ENCODE results near the gene ZNF407.

Gene ZNF407

DNA sequence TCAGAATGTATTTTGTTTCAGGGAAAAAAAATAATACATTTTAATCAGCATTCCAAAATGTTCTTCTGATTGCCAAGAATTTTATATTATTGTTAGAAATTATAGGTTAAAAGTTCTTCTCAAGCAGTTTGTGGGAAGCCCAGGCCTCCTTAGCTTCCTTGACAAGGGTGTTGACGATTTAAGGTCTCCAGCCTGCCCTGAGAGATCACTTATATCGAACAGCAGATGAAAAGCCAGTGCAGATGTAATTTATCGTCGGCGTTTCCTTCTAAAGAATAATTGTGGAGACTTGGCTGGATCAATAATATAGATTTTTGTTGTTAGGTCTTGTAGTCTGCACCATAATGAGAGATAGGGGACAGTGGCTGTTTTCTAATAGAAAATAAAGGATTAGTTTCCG is 280.6 kb downstream of the ZNF407 start:
- DNase-seq (ENCODE audit: low read depth) = no peak

DNA sequence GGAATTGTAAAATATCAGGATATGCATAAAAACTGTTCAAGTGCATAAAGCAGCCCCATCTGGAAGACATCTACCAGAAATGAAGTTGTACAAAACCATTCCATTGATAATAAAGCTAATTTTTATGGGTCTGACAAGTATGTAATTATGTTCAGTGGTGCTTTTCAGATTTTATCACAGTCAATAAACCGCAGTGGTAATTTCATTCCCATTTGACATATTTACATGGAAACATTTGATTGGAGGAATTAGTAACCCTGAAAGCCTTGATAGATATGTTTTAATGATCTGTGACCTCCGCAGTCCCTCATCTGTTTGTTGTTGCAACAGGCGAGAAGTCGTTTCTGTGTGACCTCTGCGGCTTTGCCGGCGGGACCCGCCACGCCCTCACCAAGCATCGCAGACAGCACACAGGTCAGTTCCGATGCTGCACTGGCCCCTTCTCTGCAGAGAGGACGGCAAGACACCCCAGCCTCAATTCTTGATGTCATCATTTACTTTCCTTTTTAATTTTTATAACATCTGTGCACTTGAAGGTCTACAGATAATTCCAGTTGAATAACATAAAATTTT is 283.1 kb downstream of the ZNF407 start:
- DNase-seq (ENCODE audit: low read depth) = no peak

DNA sequence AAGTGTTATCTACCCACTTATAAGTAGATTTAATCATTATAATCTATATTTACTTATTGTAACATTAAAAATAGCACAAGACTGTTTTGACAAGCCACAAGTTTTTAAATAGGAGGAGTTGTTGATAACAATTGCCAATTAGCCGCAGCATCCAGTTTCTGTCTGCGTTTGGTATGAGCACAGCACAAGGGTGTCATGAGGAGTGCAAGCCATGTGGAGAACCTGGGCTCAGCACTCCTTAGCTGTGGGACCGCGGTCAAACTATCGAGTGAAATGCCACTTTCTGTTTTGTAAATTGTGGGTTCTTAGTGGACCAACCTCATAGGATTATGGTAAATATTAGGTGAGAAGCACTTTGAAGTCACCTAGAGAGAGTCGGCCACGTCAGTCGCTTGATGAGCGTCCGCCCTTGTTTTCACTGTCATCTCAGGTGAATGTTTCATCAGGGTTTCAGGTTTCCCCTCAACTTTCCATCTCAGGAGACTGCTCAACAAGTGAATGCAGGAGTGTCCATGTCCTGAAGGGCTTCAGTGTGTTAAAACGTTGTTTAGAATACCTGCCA is 294.5 kb downstream of the ZNF407 start:
- no peak for DNase-seq (ENCODE audit: low read depth)

DNA sequence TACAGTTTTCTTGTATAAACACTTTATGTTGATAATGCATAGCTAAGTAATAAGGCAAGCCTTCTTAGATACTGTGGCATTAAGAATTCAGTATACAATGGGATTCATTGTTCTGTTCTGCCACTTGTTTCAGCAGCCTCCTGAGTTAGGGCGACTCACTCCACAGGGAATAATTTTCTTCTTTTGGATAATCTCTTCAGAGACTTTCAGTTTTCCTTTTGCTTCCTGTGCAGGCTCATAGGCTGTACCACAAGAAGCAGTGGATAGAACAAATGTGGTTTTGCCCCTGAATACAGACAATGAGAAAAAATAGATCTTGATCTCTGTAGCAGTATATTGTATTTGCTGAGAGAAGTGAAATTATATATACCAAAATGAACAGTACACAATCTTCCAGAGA is 298.0 kb downstream of the ZNF407 start:
- DNase-seq (ENCODE audit: low read depth) = no peak

DNA sequence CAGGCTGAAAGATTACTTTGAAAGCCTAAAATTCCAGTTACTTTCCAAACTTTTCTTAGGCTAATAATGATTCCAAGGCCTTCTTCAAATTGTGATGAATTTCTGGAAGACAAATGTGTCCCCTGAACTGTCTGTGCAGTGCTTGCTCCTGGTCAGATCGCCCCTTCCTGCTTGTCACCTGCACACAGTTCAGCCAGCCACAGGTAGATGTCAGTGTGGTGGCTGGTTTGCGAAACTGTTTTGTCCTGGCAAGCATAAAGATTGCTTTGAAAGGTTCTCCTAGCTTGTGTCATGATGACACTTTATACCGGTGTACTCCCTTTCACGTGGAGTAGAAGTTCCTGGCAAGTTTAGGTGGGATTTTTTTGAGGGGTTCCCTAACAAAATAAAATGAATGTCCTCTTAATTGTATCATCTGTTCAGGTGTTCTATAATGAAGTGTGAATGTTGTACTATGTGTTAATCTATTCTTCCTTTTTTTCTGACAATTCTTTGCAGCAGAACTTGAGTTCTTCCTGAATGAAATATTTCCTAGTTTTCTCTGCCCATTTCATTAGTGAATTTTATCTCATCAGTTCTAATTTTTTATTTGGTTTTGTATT is 298.8 kb downstream of the ZNF407 start:
- no peak for DNase-seq (ENCODE audit: low read depth)

DNA sequence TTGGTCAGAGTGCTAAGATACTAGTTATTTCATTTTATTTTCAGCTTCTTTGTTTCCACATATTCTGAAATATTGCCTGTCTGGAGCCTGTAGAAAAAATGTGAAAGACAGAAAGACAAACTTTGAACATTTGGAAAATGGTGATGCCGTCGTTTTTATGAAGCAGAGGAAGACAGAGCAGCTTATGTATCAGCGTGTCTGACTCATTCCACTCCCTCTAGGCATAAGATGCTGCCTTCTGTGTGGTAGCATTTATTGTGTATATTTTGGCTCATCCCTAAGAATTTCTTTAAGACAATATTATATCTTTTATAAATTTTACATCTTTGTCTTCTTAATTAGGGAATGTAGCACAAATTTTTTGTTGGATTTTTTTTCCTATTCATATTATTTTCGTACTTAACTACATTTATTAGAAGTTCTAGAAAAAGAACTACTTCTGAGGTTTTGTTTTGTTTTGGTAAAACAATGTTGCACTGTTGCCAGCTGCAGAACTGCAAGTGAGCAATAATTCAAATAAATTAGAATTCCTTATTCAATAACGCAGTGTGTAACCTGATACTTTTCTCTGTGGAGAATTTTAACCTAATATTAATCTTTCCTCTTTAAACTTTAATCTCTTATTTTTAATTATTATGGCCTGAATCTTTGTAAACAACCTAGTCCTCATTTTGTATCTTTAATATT is 300.4 kb downstream of the ZNF407 start:
- no peak for DNase-seq (ENCODE audit: low read depth)

DNA sequence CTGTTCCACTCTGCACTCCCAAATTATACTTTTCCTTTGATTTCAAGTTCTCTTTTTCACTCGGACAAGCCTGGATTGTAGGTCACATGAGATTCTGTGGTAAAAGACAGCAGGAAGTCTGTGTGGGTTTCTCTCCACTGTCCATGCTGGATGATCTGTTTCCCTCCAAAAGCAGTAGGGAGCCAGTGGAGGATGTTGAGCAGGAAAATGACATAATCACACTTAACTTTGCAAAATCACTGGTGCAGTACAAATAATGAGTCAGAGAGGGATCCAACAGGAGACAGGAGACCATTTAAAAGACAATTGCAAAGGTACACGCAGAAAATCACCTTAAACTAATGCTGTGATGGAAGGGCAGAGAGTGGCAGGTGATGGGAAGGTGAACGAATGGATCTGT is 301.3 kb downstream of the ZNF407 start:
- DNase-seq (ENCODE audit: low read depth) = no peak

DNA sequence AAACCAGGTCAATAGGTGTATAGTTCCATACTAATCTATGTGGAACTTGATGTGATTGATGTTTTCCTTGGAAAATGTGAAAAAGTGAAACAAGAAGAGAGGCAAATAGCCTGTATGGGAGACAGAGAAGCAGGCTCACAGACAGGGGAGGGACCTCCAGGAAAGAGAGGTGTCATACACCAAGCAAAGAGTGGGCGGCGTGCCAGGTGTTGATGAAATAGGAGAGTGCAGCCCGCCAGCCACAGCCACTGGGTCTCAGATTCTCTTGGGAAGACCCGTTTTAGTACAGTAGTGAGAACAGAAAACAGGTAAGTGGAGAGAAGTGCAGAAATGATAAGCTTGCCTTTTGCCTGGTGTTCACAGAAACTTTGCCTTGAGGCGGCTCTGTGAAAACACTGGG is 301.9 kb downstream of the ZNF407 start:
- no peak for DNase-seq (ENCODE audit: low read depth)

DNA sequence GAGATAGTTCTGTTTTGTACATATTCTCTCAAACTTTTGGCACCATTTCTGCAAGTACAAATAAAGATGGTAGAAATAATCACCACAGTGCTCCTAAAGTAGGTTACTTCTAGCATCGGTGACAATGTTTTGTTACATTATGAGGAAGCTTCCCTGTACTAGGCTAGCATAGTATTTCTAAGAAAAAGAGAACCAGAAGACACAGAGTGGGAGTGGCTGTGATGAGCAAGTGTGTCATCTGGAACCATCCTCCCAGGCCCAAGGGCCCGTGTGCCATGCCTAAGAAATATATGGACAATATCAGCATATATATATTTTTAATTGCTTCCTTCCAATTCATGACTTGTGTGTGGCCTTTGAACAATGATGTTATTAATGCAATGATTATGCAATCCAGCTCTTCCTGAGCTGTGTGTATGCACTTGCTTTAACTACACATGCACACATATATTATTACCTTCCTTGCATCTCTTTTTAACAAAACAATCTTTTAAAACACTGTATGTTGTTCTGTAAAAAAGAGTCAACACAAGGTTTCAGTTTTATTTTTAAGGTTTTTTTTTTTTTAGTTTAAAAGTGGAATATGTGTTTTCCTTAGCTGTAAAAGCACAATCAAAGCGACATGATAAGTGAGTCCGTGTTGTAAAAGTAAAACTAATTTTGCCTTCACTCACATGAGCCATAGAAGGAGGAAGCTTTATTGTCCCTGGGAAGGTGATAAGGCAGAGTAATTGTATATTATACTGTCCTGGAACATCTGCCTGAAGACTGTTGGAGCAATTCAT is 303.9 kb downstream of the ZNF407 start:
- no peak for DNase-seq (ENCODE audit: low read depth)

DNA sequence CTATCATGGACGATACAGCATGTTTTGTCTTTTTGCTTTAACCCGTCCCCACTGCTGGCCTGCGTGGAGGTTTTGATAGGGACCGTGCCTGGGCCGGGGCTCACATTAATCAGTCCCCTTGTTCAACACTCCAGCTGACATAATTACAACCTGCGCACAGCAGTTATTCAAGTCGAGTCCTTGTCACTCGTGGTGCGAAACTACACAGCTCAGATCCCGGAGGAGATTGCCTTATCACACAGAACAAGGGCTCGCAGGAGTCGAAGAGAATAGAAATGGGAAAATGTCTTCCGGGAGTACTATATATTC is 304.4 kb downstream of the ZNF407 start:
- no peak for DNase-seq (ENCODE audit: low read depth)

DNA sequence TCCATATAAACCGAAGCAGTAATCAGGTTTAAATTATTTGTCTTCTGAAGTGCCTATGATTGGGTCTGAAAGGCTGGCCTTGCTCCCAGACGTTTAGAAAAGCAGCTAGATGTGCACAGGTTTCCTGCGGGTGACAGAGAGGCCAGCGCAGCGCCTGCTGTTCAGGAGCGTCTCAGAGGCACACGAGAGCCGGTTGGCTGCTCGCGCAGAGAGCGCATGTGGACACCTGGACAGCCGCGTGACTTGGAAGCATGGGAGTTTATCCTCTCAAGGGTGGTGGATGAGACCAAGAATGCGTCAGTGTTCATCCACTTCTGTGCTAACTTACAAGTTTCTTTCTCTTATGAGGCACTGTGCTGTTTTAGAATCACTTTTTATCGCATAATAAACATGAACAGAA is 307.6 kb downstream of the ZNF407 start:
- DNase-seq (ENCODE audit: low read depth) = no peak

DNA sequence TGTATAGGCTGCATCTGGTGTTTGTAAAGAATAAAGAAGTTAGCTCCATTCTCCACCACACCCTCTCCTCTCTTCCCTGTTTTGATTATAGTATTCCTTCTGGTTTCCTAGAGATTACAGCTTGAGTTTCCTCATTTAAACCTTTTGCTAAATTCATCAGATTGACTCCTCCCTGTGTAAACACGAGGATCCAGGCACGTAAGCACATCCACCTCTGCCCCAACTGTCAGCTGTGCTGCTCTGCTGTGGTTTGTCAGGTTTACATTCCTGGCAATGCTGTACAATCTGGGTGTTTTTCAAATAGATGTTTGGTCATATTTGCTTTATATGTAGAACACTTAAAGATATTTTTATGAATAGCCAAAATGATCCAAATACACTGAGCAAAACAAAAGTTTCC is 308.5 kb downstream of the ZNF407 start:
- DNase-seq (ENCODE audit: low read depth) = no peak

DNA sequence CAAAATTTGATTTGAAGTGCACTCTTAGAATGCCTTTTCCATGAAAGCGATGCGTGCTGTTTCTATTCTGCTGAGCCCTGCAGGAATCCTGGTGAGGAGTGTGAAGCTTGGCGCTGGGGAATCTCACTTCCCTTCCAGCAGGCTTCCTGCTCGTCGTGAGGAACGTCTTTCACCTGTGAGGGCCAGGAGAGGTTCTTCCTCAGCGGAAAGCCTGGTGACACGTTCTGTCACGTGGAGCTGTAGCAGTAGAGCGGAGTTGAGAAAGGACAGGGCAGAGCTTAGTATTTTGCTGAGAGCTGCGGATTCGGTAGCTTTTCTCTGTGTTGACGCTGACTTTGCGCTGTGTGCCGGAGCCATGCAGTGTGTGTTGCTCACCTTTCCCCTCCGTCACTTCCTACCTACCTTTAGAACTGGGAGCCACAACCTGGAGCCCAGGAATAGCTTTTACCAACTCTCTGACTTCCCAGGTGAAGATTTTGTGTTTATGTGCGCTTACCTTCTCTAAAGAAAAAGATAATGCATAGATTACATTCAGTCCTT is 316.5 kb downstream of the ZNF407 start:
- no peak for DNase-seq (ENCODE audit: low read depth)

DNA sequence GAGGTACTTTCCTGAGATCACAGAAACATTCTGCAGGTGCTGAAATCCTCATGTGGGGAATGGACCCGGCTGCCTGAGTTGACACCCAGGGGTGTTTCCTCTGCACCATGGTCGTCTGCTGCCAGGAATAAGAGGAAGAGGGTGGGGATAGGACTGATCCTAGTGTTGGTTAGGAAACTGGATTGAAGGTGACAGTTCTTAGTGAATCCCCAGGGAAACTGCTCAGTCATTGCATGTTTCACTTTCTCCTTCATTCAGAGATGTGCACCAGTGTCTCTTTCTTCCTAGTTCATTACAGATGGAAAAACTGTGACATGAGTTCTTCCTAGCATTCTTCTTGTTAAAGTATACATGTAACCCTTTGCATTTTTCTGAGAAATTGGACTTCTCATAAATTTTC is 317.0 kb downstream of the ZNF407 start:
- no peak for DNase-seq (ENCODE audit: low read depth)

DNA sequence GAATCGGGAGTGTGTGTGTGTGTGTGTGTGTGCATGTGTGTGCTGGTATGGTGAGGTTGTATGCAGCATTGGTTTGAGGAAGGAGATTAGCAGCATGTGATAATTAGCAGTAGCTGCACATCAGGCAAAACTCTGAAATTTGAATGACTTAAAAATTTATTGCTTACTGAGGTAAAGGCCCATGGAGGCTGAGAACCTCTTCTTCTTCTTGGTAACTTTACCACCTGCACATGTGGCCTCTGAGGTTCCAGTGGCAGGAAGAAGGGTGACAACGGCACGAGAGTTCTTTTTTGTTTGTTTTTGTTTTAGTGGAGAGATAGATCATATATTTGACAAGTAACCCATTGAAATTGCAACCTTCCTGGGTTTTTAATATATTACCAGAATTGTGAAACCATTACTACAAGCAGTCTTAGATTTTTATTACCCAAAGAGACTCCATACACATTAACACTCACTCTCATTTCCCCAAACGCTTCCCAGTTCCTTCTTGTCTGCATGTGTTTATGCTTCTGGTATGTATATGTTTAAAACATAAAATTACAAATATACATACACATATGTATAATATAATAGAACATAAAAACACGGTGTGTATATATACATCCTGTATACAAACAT is 319.2 kb downstream of the ZNF407 start:
- DNase-seq (ENCODE audit: low read depth) = no peak

DNA sequence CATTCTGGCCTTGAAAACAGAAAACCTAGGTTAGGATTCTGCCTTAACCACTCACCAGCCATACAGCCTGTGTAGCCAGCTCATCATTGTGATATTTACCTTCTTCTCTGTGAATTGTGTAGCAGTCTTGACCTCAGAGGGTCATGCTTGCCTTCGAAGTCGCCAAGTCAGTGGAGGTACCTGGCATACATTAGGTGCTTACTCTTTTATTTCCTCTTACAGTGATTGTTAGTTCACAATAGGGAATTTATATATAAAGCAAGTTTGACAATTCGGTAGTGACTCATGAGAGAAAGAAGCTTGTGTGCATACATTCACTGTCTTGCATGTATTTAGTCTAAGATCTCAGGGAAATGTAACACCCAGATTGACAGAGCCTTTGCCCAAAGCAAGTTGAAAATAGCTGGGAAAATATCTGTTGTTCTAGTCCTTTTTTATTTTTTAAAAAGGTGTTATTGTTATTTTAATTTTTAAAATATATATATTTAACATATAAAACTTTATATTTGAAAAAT is 320.7 kb downstream of the ZNF407 start:
- DNase-seq (ENCODE audit: low read depth) = no peak

DNA sequence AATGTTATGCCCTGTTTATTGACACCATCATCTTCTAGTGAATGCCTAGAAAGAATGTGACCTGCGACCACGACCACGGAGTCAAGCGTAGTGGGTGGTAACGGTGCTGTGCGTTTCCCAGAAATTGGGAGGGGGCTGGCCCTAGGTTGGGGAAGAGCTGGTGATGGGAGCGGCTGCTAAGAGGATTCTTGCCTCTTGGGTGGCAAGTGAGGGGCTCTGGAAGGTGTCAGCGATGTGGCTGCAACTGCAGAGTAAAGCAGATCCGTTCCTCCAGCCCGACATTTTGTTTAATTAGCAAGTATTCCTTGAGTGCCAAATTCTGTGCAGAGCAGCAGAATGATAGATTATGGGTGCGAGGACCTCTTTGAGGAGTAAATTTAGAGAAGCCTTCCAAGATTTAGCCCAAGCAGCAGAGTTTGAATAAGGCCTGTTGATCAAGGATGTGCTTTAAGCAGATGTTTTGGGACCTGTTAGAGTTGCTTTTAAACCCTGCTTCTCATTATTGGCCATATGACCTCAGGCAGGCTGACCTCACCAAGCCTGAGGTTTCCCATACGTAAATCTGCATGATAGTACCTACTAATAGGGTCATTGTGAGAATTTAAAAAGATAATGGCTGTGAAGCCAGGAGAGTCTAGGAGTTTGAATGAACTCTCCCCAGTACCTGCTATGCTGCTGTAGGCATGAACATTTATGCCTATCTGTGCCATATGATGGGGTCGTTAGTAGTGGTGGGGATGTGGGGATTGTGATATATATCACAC is 323.6 kb downstream of the ZNF407 start:
- DNase-seq (ENCODE audit: low read depth) = no peak

DNA sequence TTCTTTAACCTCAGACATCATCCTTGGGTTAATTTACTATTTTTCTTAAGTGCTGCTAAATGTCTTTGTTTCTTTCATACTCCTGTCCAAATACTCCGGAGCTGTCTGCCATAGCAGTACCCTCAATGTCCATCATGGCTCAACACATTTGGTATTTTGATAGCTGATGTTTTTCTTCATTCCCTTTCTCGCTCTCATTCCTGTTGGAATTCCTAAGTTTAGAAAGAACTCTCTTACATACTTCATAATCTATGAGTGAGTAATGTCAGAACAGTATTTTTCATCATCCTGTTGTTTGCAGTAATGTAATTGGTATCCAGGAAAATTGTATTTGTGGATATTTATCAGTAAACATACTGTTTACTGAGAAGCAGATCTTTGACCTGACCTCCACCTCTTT is 328.4 kb downstream of the ZNF407 start:
- no peak for DNase-seq (ENCODE audit: low read depth)

DNA sequence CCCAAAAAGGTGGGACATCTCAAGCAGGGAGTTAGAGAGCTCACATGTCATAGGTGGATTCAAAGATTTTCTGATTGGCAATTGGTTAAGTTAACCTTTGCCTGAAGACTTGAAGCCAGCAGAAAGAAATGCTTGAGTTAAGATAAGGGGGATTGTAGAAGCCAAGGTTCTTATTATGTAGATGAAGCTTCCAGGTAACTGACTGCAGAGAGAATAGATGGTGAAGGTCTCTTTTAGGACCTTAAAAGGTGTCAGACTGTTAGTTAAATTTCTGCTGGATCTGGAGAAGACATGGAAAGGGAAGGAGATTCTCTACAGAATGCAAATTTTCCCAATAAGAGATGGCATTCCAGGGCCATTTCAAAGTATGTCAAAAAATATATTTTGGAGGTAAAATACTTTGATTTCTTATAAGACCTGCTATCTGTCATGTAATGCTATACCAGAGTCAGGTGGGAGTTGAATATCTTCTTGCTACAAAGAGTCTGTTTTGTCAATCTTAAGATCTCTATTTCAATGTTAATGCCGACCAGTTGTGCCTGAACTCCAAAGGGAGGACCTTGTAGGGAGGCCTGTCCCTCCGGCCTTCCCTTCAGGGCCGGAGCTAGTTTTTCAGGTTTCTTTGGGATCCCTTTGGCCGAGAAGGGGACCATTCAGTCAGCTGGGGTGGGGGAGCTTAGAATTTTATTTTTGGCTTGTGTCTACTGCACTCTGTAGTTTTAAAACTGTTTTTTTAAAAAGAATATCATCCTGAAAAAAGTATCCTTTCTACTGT is 330.7 kb downstream of the ZNF407 start:
- DNase-seq (ENCODE audit: low read depth) = no peak

DNA sequence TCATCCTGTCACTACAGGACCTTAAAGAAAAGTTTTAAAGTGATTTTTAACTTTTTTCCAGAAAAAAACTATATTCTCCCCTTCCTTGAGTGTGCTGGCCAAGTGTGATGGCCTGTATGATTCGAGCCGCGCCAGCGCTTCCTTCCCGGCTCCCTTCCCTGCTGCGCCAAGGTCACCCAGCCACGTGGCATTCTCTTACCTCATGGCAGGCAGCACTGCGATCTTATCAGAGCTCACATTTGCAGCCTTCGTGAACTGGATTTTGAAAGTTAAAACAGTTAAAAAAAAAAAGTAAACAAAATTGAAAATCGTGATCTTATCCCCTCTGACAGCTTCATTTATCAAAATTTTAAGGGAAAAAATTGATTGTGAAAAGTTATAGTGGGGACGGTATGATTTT is 331.4 kb downstream of the ZNF407 start:
- no peak for DNase-seq (ENCODE audit: low read depth)
